ENCODE measurements around the gene TMBIM4.

TMBIM4 gene

DNA sequence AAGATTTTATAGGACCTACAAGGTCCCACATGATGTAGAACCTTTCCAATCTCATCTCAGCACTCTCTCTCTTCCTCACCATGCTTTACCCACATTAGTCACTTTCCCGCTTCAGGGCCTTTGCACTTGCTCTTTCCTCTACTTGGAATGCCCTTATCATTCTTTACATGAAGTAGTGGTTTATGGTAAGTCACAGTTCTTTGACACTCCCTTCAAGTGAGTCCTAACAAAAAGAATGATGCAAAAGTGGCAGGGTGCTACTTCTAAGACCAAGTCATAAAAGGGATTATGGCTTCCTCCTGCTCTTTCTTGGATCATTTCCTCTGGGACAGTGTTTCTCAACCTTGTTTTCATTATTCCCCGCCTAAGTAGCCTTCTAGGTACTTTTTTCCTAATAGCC is 13.1 kb downstream of the TMBIM4 start:
- H3K4me2 ChIP-seq (ENCODE audit: low read length) = no peak overlapping the region
- no peaks in the 10 kb centered on the region for H3K27me3 ChIP-seq (ENCODE audit: control insufficient read depth, insufficient read depth, low read length)
- no peak overlapping the region for H3K4me3 ChIP-seq (ENCODE audit: low read length)
- no peak overlapping the region for H3K9ac ChIP-seq (ENCODE audit: low read depth, low read length)
- H3K4me1 ChIP-seq (ENCODE audit: control insufficient read depth, insufficient read depth, low read length) = peaks cover 17% of the 10 kb centered on the region
- H3K9me3 ChIP-seq (replicated peaks; ENCODE audit: low read length) = no peaks in the 10 kb centered on the region
- H3K36me3 ChIP-seq (ENCODE audit: insufficient read depth, low read length) = no peaks in the 10 kb centered on the region

DNA sequence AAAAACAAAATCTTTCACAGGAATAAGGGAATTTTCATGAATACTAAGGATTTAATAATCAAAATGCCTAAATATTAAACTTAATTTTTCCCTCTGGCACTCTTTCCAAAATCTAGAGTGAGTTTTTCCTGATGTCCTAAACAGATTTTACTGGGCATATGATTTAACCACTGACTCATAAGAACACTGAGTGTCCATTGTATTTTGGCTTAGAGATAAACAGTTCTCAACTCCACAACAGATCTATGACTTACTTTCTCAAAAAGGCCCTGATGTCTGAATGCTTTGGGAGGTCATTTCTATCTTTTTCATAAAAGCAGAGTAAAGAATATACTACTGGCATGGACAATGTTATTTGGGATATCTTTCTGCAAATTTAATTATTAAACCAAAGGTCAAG is 15.0 kb downstream of the TMBIM4 start:
- Histone ChIP-seq H3K4me2 (ENCODE audit: low read length) (no peak overlapping the region), H3K27me3 (ENCODE audit: control insufficient read depth, insufficient read depth, low read length) (no peaks in the 10 kb centered on the region), H3K9ac (ENCODE audit: low read depth, low read length) (no peak overlapping the region), H3K4me1 (ENCODE audit: control insufficient read depth, insufficient read depth, low read length) (peaks cover 17% of the 10 kb centered on the region), H3K9me3 (replicated peaks; ENCODE audit: low read length) (no peaks in the 10 kb centered on the region), H3K4me3 (ENCODE audit: low read length) (no peak overlapping the region), H3K36me3 (ENCODE audit: insufficient read depth, low read length) (peaks cover 9% of the 10 kb centered on the region)

- Histone ChIP-seq H3K27me3 (ENCODE audit: control insufficient read depth, insufficient read depth, low read length) (no peaks in the 10 kb centered on the region), H3K36me3 (ENCODE audit: insufficient read depth, low read length) (peaks cover 14% of the 10 kb centered on the region), H3K4me2 (ENCODE audit: low read length) (peak overlapping the region; percentile 28), H3K4me3 (ENCODE audit: low read length) (no peak overlapping the region), H3K4me1 (ENCODE audit: control insufficient read depth, insufficient read depth, low read length) (peaks cover 29% of the 10 kb centered on the region), H3K9ac (ENCODE audit: low read depth, low read length) (no peak overlapping the region), H3K9me3 (replicated peaks; ENCODE audit: low read length) (no peaks in the 10 kb centered on the region)
These were observed 17.1 kb downstream of the TMBIM4 start for GRCh38 chr12:66152732-66153131.

DNA sequence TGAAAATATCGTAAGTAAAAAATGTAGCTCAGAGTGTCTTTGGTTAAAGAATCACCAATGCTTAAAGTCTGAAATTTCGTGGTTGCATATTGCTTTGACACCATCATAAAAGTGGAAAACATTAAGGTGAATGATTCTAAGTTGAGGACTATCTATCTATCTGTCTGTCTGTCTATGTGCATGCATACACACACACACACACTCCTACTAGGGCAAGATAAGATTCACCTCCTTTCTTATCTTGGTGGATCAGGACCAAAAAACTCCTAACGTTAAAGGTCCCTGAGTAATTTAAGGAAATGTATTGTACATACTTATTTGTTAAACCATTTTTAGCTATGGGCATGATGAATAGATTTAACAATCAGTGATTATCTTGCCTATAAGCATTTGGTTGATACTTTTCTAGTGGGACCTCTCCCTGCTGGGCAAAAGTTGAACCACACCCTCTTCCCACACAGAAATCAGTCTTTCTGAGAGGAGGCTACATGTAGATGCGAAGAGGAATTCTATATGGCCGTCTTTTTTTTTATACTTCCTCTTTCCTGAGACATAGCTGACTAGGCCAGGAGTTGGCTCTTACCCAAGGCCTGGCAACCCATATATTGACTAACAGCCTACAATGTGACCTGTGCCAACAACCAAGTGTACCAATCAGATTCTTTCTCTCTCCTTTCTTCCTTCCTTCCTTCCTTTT is 19.9 kb downstream of the TMBIM4 start:
- Histone ChIP-seq H3K36me3 (ENCODE audit: insufficient read depth, low read length) (peaks cover 14% of the 10 kb centered on the region), H3K9me3 (replicated peaks; ENCODE audit: low read length) (no peaks in the 10 kb centered on the region), H3K4me3 (ENCODE audit: low read length) (no peak overlapping the region), H3K4me2 (ENCODE audit: low read length) (no peak overlapping the region), H3K27me3 (ENCODE audit: control insufficient read depth, insufficient read depth, low read length) (no peaks in the 10 kb centered on the region), H3K4me1 (ENCODE audit: control insufficient read depth, insufficient read depth, low read length) (peaks cover 31% of the 10 kb centered on the region), H3K9ac (ENCODE audit: low read depth, low read length) (no peak overlapping the region)

DNA sequence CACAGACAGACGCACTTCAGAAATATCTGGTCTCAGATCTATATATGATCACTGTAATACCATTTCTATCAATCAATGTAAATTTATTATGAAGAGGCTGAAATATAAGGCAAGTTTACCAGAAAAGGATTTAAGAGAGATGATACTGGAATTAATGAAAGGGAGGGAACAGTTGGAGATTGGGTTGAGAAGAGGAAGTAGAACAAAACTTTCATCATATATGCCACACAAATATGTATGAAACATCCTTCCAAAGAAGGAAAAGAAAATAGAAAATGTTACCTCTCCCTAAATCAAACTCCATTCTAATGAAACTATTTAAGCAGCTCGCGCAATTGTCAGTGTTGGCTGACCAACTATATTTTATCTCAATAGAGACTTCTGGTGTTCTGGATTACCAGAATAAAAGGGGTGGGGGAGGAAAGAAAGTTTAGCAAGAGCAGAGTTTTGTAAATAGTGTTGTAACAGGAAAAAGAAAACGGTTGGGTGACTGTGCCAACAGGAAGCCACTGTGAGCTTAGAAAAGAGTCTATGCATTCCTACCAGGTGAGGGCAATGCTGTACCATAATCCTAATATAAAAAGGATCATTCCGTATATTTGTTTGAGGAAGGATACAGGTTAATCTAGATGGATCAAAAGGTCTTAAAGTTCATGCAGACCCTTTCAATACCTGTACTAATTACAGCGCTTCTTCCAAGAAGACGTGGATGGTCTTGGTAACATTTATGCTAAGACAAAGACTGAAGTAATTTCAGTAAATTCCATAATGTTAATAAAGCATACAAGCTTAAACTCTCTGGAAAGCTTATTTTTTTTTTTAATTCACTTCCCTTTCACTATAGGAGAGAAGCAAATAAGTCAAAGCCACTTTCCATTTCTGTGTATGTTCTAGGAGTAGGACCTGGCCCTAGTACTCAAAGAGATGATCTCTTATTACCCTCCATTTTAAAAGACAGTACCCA is 24.7 kb downstream of the TMBIM4 start:
- Histone ChIP-seq H3K4me2 (ENCODE audit: low read length) (no peak overlapping the region), H3K9me3 (replicated peaks; ENCODE audit: low read length) (peaks cover 3% of the 10 kb centered on the region), H3K27me3 (ENCODE audit: control insufficient read depth, insufficient read depth, low read length) (no peaks in the 10 kb centered on the region), H3K4me1 (ENCODE audit: control insufficient read depth, insufficient read depth, low read length) (peaks cover 21% of the 10 kb centered on the region), H3K4me3 (ENCODE audit: low read length) (no peak overlapping the region), H3K36me3 (ENCODE audit: insufficient read depth, low read length) (peaks cover 45% of the 10 kb centered on the region), H3K9ac (ENCODE audit: low read depth, low read length) (no peak overlapping the region)

DNA sequence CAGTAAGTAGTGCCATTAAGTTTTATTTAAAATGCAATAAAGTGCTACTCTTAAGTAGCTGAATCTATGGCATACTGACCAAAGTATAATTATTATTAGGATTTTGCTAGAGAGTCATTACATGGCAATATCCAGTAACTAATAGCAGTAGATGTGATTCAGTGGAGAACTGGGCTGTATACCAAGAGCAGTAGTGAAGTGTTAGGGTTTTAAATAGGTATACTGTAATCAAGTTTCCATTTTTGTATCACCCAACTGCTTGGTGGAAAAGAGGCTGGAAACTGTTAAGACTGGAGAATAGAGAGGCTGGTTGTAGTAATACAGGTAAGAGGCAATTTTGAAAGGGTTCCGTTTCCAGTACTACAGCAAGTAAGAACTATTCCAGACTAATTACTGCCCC is 25.9 kb downstream of the TMBIM4 start:
- Histone ChIP-seq H3K4me2 (ENCODE audit: low read length) (no peak overlapping the region), H3K9ac (ENCODE audit: low read depth, low read length) (no peak overlapping the region), H3K4me3 (ENCODE audit: low read length) (no peak overlapping the region), H3K27me3 (ENCODE audit: control insufficient read depth, insufficient read depth, low read length) (no peaks in the 10 kb centered on the region), H3K36me3 (ENCODE audit: insufficient read depth, low read length) (peaks cover 54% of the 10 kb centered on the region), H3K9me3 (replicated peaks; ENCODE audit: low read length) (peaks cover 3% of the 10 kb centered on the region), H3K4me1 (ENCODE audit: control insufficient read depth, insufficient read depth, low read length) (peaks cover 20% of the 10 kb centered on the region)

- Histone ChIP-seq H3K36me3 (ENCODE audit: insufficient read depth, low read length) (peaks cover 60% of the 10 kb centered on the region), H3K9ac (ENCODE audit: low read depth, low read length) (no peak overlapping the region), H3K4me2 (ENCODE audit: low read length) (no peak overlapping the region), H3K4me1 (ENCODE audit: control insufficient read depth, insufficient read depth, low read length) (peaks cover 9% of the 10 kb centered on the region), H3K4me3 (ENCODE audit: low read length) (no peak overlapping the region), H3K9me3 (replicated peaks; ENCODE audit: low read length) (peaks cover 3% of the 10 kb centered on the region), H3K27me3 (ENCODE audit: control insufficient read depth, insufficient read depth, low read length) (no peaks in the 10 kb centered on the region)
These were observed 27.0 kb downstream of the TMBIM4 start for GRCh38 chr12:66142826-66143225.

- Histone ChIP-seq H3K4me2 (ENCODE audit: low read length) (no peak overlapping the region), H3K9me3 (replicated peaks; ENCODE audit: low read length) (peaks cover 3% of the 10 kb centered on the region), H3K9ac (ENCODE audit: low read depth, low read length) (no peak overlapping the region), H3K36me3 (ENCODE audit: insufficient read depth, low read length) (peaks cover 73% of the 10 kb centered on the region), H3K4me3 (ENCODE audit: low read length) (no peak overlapping the region), H3K4me1 (ENCODE audit: control insufficient read depth, insufficient read depth, low read length) (peaks cover 5% of the 10 kb centered on the region), H3K27me3 (ENCODE audit: control insufficient read depth, insufficient read depth, low read length) (no peaks in the 10 kb centered on the region)
These were observed 28.5 kb downstream of the TMBIM4 start for GRCh38 chr12:66141299-66141698.

DNA sequence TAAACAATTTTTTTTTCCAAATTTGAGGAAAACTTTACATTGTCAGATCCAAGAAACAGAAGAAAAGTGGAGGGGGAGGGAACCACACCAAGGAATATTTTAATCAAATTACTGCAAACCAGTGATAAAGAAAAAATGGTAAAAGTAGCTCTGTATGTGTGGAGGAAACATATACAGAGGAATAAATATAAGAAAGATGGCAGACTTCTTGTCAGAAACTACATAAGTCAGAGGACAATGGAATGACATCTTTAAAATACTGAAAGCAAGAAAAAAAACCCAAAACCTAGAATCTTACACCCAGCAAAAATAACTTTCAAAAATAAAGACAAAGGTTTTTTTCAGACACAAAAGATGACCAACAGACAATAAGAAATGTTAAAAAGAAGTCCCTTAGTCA is 29.1 kb downstream of the TMBIM4 start:
- no peak overlapping the region for H3K9ac ChIP-seq (ENCODE audit: low read depth, low read length)
- peaks cover 3% of the 10 kb centered on the region for H3K9me3 ChIP-seq (replicated peaks; ENCODE audit: low read length)
- no peaks in the 10 kb centered on the region for H3K27me3 ChIP-seq (ENCODE audit: control insufficient read depth, insufficient read depth, low read length)
- no peak overlapping the region for H3K4me2 ChIP-seq (ENCODE audit: low read length)
- peaks cover 5% of the 10 kb centered on the region for H3K4me1 ChIP-seq (ENCODE audit: control insufficient read depth, insufficient read depth, low read length)
- H3K36me3 ChIP-seq (ENCODE audit: insufficient read depth, low read length) = peaks cover 77% of the 10 kb centered on the region
- H3K4me3 ChIP-seq (ENCODE audit: low read length) = no peak overlapping the region

- H3K9ac ChIP-seq (ENCODE audit: low read depth, low read length) = no peak overlapping the region
- H3K9me3 ChIP-seq (replicated peaks; ENCODE audit: low read length) = peaks cover 3% of the 10 kb centered on the region
- H3K36me3 ChIP-seq (ENCODE audit: insufficient read depth, low read length) = peaks cover 73% of the 10 kb centered on the region
- no peaks in the 10 kb centered on the region for H3K27me3 ChIP-seq (ENCODE audit: control insufficient read depth, insufficient read depth, low read length)
- no peaks in the 10 kb centered on the region for H3K4me1 ChIP-seq (ENCODE audit: control insufficient read depth, insufficient read depth, low read length)
- H3K4me2 ChIP-seq (ENCODE audit: low read length) = no peak overlapping the region
- H3K4me3 ChIP-seq (ENCODE audit: low read length) = no peak overlapping the region
These were observed 30.5 kb downstream of the TMBIM4 start for GRCh38 chr12:66139328-66139727.

DNA sequence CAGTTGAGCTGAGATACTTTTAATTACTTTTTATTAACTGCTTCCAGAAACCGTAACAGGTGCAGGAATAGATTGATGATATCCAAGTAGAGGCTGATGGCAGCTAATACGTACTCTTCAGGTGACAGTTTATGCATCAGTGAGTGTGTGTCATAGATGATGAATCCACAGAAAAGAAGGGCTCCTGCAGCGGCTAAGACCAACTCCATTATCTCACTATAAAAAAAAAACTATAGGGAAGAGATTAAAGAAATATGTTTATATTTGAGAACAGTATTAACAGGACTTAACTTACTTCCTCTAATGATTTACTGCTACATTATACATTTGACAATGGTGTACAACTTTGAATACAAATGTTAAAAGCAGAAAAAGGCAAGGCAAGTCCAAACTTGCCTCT is 31.9 kb downstream of the TMBIM4 start:
- no peak overlapping the region for H3K4me3 ChIP-seq (ENCODE audit: low read length)

More for the DNA sequence above, 31.9 kb downstream of the TMBIM4 start:
- no peaks in the 10 kb centered on the region for H3K27me3 ChIP-seq (ENCODE audit: control insufficient read depth, insufficient read depth, low read length)
- H3K36me3 ChIP-seq (ENCODE audit: insufficient read depth, low read length) = peaks cover 60% of the 10 kb centered on the region
- peaks cover under 1% of the 10 kb centered on the region for H3K4me1 ChIP-seq (ENCODE audit: control insufficient read depth, insufficient read depth, low read length)
- no peak overlapping the region for H3K4me2 ChIP-seq (ENCODE audit: low read length)
- H3K9me3 ChIP-seq (replicated peaks; ENCODE audit: low read length) = peaks cover 3% of the 10 kb centered on the region
- no peak overlapping the region for H3K9ac ChIP-seq (ENCODE audit: low read depth, low read length)

All from skeletal muscle satellite cell (primary cell).